Liver (tissue), 9 donors: ENCODE measurements around the gene RGS14. TPM values are rescaled to one million over a fixed set of nuclear protein-coding genes. Genes with fewer than 3 reads are reported as not detected.

Source experiments
- DNase-seq: peaks from one replicate; pipeline ENCODE4 v3.0.0-alpha.2; 2017; ENCODE audit warnings: low spot score
- H3K27ac ChIP-seq, 2 donors: one replicate each; pipeline ENCODE4 v1.7.0; 2013; ENCODE audit warnings: inconsistent platforms in 2 of 2, low read length in 2 of 2, control low read depth in 1 of 2, low read depth in 1 of 2, mild to moderate bottlenecking in 1 of 2
- H3K27me3 ChIP-seq, 4 donors: one replicate each; pipeline versions ENCODE4 v1.6.1 to v1.7.0; 2013; ENCODE audit warnings: low read length in 3 of 4, inconsistent platforms in 1 of 4, mild to moderate bottlenecking in 1 of 4, moderate library complexity in 1 of 4; ENCODE audit not compliant: control insufficient read depth in 4 of 4, insufficient read depth in 4 of 4
- H3K36me3 ChIP-seq, 4 donors: one replicate each; pipeline versions ENCODE4 v1.6.1 to v1.7.0; 2013; ENCODE audit warnings: low read length in 3 of 4, mild to moderate bottlenecking in 3 of 4, low read depth in 1 of 4, moderate library complexity in 1 of 4; ENCODE audit not compliant: control insufficient read depth in 4 of 4, insufficient read depth in 3 of 4
- H3K4me1 ChIP-seq, 4 donors: one replicate each; pipeline versions ENCODE4 v1.6.1 to v1.7.0; 2013; ENCODE audit warnings: low read length in 3 of 4, mild to moderate bottlenecking in 3 of 4, moderate library complexity in 1 of 4; ENCODE audit not compliant: control insufficient read depth in 4 of 4, insufficient read depth in 4 of 4
- H3K4me3 ChIP-seq, 3 donors: one replicate each; pipeline versions ENCODE4 v1.6.1 to v1.7.0; 2013; ENCODE audit warnings: low read length in 3 of 3, control low read depth in 1 of 3, low read depth in 1 of 3, mild to moderate bottlenecking in 1 of 3
- H3K9ac ChIP-seq, 2 donors: one replicate each; pipeline ENCODE4 v1.7.0; 2013; ENCODE audit warnings: low read length in 2 of 2, mild to moderate bottlenecking in 2 of 2, moderate library complexity in 2 of 2, control low read depth in 1 of 2, low read depth in 1 of 2
- H3K9me3 ChIP-seq, 4 donors: one replicate each; pipeline versions ENCODE4 v1.6.1 to v1.7.0; 2013; ENCODE audit warnings: low read length in 3 of 4; ENCODE audit not compliant: control insufficient read depth in 4 of 4
- EGR1 ChIP-seq, 2 donors: IDR thresholded peaks; 2 replicates each; pipeline ENCODE4 v1.6.1; 2016 to 2018; ENCODE audit warnings: antibody characterized with exemption in 2 of 2, low read depth in 2 of 2
- FOXA1 ChIP-seq: IDR thresholded peaks from 2 replicates; pipeline ENCODE4 v1.6.1; 2016; ENCODE audit warnings: antibody characterized with exemption
- FOXA2 ChIP-seq: IDR thresholded peaks from 2 replicates; pipeline ENCODE4 v1.6.1; 2016; ENCODE audit warnings: antibody characterized with exemption
- HNF4A ChIP-seq, 2 donors: conservative IDR thresholded peaks; 2 replicates each; pipeline ENCODE4 v1.6.1; 2016; ENCODE audit warnings: antibody characterized with exemption in 2 of 2, mild to moderate bottlenecking in 2 of 2
- HNF4G ChIP-seq: IDR thresholded peaks from 2 replicates; pipeline ENCODE4 v1.6.1; 2016; ENCODE audit warnings: antibody characterized with exemption
- NR2F2 ChIP-seq: IDR thresholded peaks from 2 replicates; pipeline ENCODE4 v1.6.1; 2016; ENCODE audit warnings: antibody characterized with exemption
- RAD21 ChIP-seq, 2 donors: IDR thresholded peaks; 2 replicates each; pipeline ENCODE4 v1.6.1; 2016; ENCODE audit warnings: antibody characterized with exemption in 2 of 2, mild to moderate bottlenecking in 2 of 2
- SP1 ChIP-seq: IDR thresholded peaks from 2 replicates; pipeline ENCODE4 v1.6.1; 2018; ENCODE audit warnings: antibody characterized with exemption, mild to moderate bottlenecking
- TAF1 ChIP-seq: conservative IDR thresholded peaks from 2 replicates; pipeline ENCODE4 v1.6.1; 2016; ENCODE audit warnings: antibody characterized with exemption, mild to moderate bottlenecking
- YY1 ChIP-seq: IDR thresholded peaks from 2 replicates; pipeline ENCODE4 v1.6.1; 2016; ENCODE audit warnings: antibody characterized with exemption, mild to moderate bottlenecking
- ZBTB33 ChIP-seq: IDR thresholded peaks from 2 replicates; pipeline ENCODE4 v1.6.1; 2016; ENCODE audit warnings: antibody characterized with exemption
- WGBS: extraction: QIAGEN DNeasy Blood & Tissue Kit; methylation state at CpG from one replicate; pipeline ENCODE4 v1.1.7; 2013; 5-methylcytosine and 5-hydroxymethylcytosine counted together
- polyA plus RNA-seq, 2 donors: library from polyadenylated mRNA; stranded (reverse) in 1 of 2; unstranded in 1 of 2; fragments of 200-250 nt in 1 of 2; fragments of >200 nt in 1 of 2; fragmentation: Nextera tagmentation in 1 of 2; extraction: Ambion mirVana in 1 of 2; gene quantifications; one replicate each; pipeline versions ENCODE4 v1.2.1 to v1.2.3, GENCODE V29; 2013 to 2015
- total RNA-seq, 2 donors: library from RNA; depleted of rRNA; stranded (reverse); fragments of >200 nt; gene quantifications; one replicate each; pipeline ENCODE4 v1.2.3, GENCODE V29; 2014
- TF ChIP-seq, protein P1 (sequence below): IDR thresholded peaks from 2 replicates; pipeline ENCODE4 v1.6.1; 2016; ENCODE audit warnings: antibody characterized with exemption
- TF ChIP-seq, protein P2 (sequence below): IDR thresholded peaks from 2 replicates; pipeline ENCODE4 v1.6.1; 2016; ENCODE audit warnings: antibody characterized with exemption, mild to moderate bottlenecking
- TF ChIP-seq, protein P3 (sequence below): IDR thresholded peaks from 2 replicates; pipeline ENCODE4 v1.6.1; 2016; ENCODE audit warnings: antibody characterized with exemption
- TF ChIP-seq, protein P4 (sequence below): fragments of 150-350 bp; IDR thresholded peaks from 2 replicates; pipeline ENCODE4 v1.5.1; 2017; ENCODE audit warnings: improper control_type of control experiment, low read depth, low read length; ENCODE audit not compliant: missing input control
- donor health status: healthy.
- donor health status: healthy.
- donor health status: healthy.
- donor health status: healthy.
- donor health status: healthy.

The RGS14 gene
- total and polyA plus RNA-seq, 4 donors = 10.2 to 53.8 (median 33.3) TPM

- Histone ChIP-seq H3K9me3 (no peaks in the 10 kb centered on the region), H3K36me3 (no peaks in the 10 kb centered on the region), H3K4me1 (peaks cover 30 to 78% (median 62%) of the 10 kb centered on the region in 4 donors), H3K27ac (peak overlapping the region; percentile 7 to 97), H3K27me3 (no peaks in the 10 kb centered on the region), H3K9ac (no peak overlapping the region), H3K4me3 (peak overlapping the region in 1 of 3 donors; percentile 41)
- WGBS = 80% methylated on average over 29 of the region's 29 CpGs
- TF ChIP-seq, protein P1, sequence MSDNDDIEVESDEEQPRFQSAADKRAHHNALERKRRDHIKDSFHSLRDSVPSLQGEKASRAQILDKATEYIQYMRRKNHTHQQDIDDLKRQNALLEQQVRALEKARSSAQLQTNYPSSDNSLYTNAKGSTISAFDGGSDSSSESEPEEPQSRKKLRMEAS = no peak
- TF ChIP-seq FOXA2 = no peak
- TF ChIP-seq, protein P2, sequence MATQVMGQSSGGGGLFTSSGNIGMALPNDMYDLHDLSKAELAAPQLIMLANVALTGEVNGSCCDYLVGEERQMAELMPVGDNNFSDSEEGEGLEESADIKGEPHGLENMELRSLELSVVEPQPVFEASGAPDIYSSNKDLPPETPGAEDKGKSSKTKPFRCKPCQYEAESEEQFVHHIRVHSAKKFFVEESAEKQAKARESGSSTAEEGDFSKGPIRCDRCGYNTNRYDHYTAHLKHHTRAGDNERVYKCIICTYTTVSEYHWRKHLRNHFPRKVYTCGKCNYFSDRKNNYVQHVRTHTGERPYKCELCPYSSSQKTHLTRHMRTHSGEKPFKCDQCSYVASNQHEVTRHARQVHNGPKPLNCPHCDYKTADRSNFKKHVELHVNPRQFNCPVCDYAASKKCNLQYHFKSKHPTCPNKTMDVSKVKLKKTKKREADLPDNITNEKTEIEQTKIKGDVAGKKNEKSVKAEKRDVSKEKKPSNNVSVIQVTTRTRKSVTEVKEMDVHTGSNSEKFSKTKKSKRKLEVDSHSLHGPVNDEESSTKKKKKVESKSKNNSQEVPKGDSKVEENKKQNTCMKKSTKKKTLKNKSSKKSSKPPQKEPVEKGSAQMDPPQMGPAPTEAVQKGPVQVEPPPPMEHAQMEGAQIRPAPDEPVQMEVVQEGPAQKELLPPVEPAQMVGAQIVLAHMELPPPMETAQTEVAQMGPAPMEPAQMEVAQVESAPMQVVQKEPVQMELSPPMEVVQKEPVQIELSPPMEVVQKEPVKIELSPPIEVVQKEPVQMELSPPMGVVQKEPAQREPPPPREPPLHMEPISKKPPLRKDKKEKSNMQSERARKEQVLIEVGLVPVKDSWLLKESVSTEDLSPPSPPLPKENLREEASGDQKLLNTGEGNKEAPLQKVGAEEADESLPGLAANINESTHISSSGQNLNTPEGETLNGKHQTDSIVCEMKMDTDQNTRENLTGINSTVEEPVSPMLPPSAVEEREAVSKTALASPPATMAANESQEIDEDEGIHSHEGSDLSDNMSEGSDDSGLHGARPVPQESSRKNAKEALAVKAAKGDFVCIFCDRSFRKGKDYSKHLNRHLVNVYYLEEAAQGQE = no peak
- TF ChIP-seq, protein P3, sequence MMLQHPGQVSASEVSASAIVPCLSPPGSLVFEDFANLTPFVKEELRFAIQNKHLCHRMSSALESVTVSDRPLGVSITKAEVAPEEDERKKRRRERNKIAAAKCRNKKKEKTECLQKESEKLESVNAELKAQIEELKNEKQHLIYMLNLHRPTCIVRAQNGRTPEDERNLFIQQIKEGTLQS = no peak
- TF ChIP-seq EGR1 (IDR thresholded peaks at IDR 0.05; ENCODE audit: low read depth in 2 of 2) = no peak
- TF ChIP-seq ZBTB33 = no peak
- TF ChIP-seq TAF1 = no peak
- no peak for TF ChIP-seq HNF4G
- TF ChIP-seq RAD21 (IDR thresholded peaks at IDR 0.05) = no peak
- no peak for TF ChIP-seq SP1
- TF ChIP-seq FOXA1 = no peak
- no peak for TF ChIP-seq YY1
- DNase-seq = no peak
Measured at GRCh38 chr5:177367981-177368868, 10.5 kb downstream of the RGS14 start.

DNA sequence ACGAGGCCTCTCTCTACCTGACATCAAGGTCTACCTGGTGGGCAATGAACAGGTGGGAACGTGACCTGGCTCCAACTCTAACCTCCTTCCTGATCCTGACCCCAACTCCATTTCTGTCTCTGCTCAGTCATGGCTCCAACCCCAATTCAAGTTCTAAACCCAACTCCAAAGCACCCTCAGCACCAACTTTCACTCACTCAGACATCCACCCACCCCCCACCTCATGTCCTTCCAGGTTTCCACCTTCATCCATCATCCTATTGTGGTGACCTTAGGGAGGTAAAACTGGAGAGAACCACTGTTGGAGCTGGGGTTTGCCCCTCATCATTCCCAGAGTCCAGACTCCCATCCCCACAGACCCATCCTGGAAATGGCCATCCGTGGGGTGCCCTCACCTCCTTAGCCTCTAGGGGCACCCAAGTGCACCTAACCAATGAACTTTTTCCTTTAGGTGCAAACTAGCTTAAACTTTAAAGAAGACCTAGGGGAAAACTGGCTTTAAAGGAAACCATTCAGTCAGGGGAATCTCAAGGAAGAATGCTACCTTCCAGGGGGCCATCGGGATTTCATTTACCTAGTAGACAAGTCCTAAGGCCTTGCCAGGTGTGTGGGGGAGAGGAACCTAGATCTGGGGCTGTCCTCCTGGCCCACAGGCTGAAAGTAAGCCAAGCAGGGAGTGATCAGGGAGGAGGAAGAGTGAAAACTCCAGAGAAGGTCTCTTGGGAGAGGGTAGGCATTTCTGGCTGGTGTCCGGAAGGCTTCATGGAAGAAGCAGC lies 11.3 kb downstream of the RGS14 start:
- no peaks in the 10 kb centered on the region for H3K9me3 ChIP-seq
- no peak overlapping the region for H3K4me3 ChIP-seq
- peaks cover 32 to 80% (median 61%) of the 10 kb centered on the region in 4 donors for H3K4me1 ChIP-seq
- H3K27ac ChIP-seq = peak overlapping the region; percentile 9 to 87
- H3K9ac ChIP-seq = no peak overlapping the region
- DNase-seq = no peak
- 65% methylated on average over 5 of the region's 5 CpGs for WGBS
- H3K36me3 ChIP-seq = no peaks in the 10 kb centered on the region
- H3K27me3 ChIP-seq = no peaks in the 10 kb centered on the region
- TF ChIP-seq NR2F2 = no peak
- TF ChIP-seq, protein P4, sequence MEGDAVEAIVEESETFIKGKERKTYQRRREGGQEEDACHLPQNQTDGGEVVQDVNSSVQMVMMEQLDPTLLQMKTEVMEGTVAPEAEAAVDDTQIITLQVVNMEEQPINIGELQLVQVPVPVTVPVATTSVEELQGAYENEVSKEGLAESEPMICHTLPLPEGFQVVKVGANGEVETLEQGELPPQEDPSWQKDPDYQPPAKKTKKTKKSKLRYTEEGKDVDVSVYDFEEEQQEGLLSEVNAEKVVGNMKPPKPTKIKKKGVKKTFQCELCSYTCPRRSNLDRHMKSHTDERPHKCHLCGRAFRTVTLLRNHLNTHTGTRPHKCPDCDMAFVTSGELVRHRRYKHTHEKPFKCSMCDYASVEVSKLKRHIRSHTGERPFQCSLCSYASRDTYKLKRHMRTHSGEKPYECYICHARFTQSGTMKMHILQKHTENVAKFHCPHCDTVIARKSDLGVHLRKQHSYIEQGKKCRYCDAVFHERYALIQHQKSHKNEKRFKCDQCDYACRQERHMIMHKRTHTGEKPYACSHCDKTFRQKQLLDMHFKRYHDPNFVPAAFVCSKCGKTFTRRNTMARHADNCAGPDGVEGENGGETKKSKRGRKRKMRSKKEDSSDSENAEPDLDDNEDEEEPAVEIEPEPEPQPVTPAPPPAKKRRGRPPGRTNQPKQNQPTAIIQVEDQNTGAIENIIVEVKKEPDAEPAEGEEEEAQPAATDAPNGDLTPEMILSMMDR = peak; percentile 49
- TF ChIP-seq FOXA2 = no peak
- TF ChIP-seq SP1 = no peak
- TF ChIP-seq HNF4A (conservative IDR thresholded peaks at IDR 0.05) = no peak
- peak in 1 of 2 donors; percentile 51 for TF ChIP-seq RAD21 (IDR thresholded peaks at IDR 0.05)
